HepG2 (cell line): ENCODE data around the gene FOXL3. TPM values are rescaled to one million over a fixed set of nuclear protein-coding genes. Genes with fewer than 3 reads are reported as not detected.

ENCODE experiments used
- AGO2 ChIP-seq: fragments of 200-400 bp; formaldehyde crosslinking; optimal IDR thresholded peaks from 2 replicates; pipeline ENCODE3; 2017; ENCODE audit warnings: mild to moderate bottlenecking, low read depth, low read length, moderate library complexity
- CBX5 ChIP-seq: sonication (generic); formaldehyde crosslinking; IDR thresholded peaks from 2 replicates; pipeline ENCODE4 v1.4.0; 2020; ENCODE audit warnings: missing genetic modification reagents, borderline replicate concordance
- ETV5 ChIP-seq: IDR thresholded peaks from 2 replicates; pipeline ENCODE4 v1.6.1; 2018; ENCODE audit warnings: missing biosample characterization, missing genetic modification reagents, inconsistent platforms, borderline replicate concordance
- GLI4 ChIP-seq: sonication (generic); formaldehyde crosslinking; IDR thresholded peaks from 2 replicates; pipeline ENCODE4 v1.5.1; 2020; ENCODE audit warnings: missing genetic modification reagents, mild to moderate bottlenecking, moderate library complexity, borderline replicate concordance
- HNRNPLL ChIP-seq: fragments of 200-400 bp; formaldehyde crosslinking; IDR thresholded peaks from 2 replicates; pipeline ENCODE4 v1.6.1; 2017; ENCODE audit warnings: mild to moderate bottlenecking, low read depth, low read length; ENCODE audit not compliant: poor library complexity, severe bottlenecking
- KAT8 ChIP-seq: IDR thresholded peaks from 2 replicates; pipeline ENCODE4 v1.6.1; 2016; ENCODE audit warnings: missing genetic modification reagents, missing compliant biosample characterization
- PLRG1 ChIP-seq: fragments of 450-650 bp; conservative IDR thresholded peaks from 2 replicates; pipeline ENCODE4 v1.6.1; 2016
- POGZ ChIP-seq: sonication (generic); formaldehyde crosslinking; IDR thresholded peaks from 2 replicates; pipeline ENCODE4 v1.4.0; 2020; ENCODE audit warnings: mild to moderate bottlenecking, missing genetic modification reagents
- SIX1 ChIP-seq: sonication (generic); formaldehyde crosslinking; IDR thresholded peaks from 2 replicates; pipeline ENCODE4 v1.4.0; 2020; ENCODE audit warnings: missing genetic modification reagents, borderline replicate concordance
- SOX6 ChIP-seq, 2 experiments: fragments of 450-650 bp in 1 of 2; sonication (generic) in 1 of 2; formaldehyde crosslinking in 1 of 2; IDR thresholded peaks; 2 replicates each; pipeline versions ENCODE4 v1.4.0 to v1.6.1; 2017 to 2020; ENCODE audit warnings: antibody characterized with exemption in 1 of 2, mild to moderate bottlenecking in 1 of 2, missing genetic modification reagents in 1 of 2
- THYN1 ChIP-seq: sonication (generic); formaldehyde crosslinking; IDR thresholded peaks from 2 replicates; pipeline ENCODE4 v1.8.1; 2023; ENCODE audit warnings: low read depth, mild to moderate bottlenecking, moderate library complexity, missing genetic modification reagents, borderline replicate concordance
- WIZ ChIP-seq: sonication (generic); formaldehyde crosslinking; IDR thresholded peaks from 2 replicates; pipeline ENCODE4 v1.5.1; 2020; ENCODE audit warnings: mild to moderate bottlenecking, missing genetic modification reagents
- ZNF547 ChIP-seq: sonication (generic); formaldehyde crosslinking; IDR thresholded peaks from 2 replicates; pipeline ENCODE4 v1.5.1; 2020; ENCODE audit warnings: mild to moderate bottlenecking, missing genetic modification reagents
- ZNF556 ChIP-seq: sonication (generic); formaldehyde crosslinking; IDR thresholded peaks from 2 replicates; pipeline ENCODE4 v1.4.0; 2020; ENCODE audit warnings: mild to moderate bottlenecking, missing genetic modification reagents, borderline replicate concordance
- ZNF614 ChIP-seq: IDR thresholded peaks from 2 replicates; pipeline ENCODE4 v1.6.1; 2018; ENCODE audit warnings: missing biosample characterization, missing genetic modification reagents, inconsistent platforms, borderline replicate concordance
- ZNF891 ChIP-seq: sonication (generic); formaldehyde crosslinking; IDR thresholded peaks from 2 replicates; pipeline ENCODE4 v1.5.0; 2020; ENCODE audit warnings: mild to moderate bottlenecking, missing genetic modification reagents
- polyA plus RNA-seq, 8 experiments: library from polyadenylated mRNA; depleted of rRNA in 3 of 8; stranded (reverse) in 7 of 8; unstranded in 1 of 8; fragments of >200 nt; fragmentation: Illumina TruSeq in 4 of 8; extraction: Trizol in 4 of 8; gene quantifications; 2 replicates each; pipeline versions ENCODE4 v1.2.1 to v1.2.3, GENCODE V29; 2011 to 2016; ENCODE audit warnings: low read depth in 4 of 8, missing spikeins in 1 of 8, mixed read lengths in 1 of 8; ENCODE audit not compliant: insufficient read depth in 1 of 8
- total RNA-seq, 5 experiments: library from RNA; depleted of rRNA; stranded (reverse); fragments of >200 nt; fragmentation: Illumina TruSeq; extraction: Trizol; gene quantifications; 2 replicates each; pipeline ENCODE4 v1.2.3, GENCODE V29; 2016; ENCODE audit warnings: low read depth in 1 of 5
- TF ChIP-seq, protein P1 (sequence below): sonication (generic); formaldehyde crosslinking; conservative IDR thresholded peaks from 2 replicates; pipeline ENCODE4 v1.4.0; 2020; ENCODE audit warnings: missing genetic modification reagents
- TF ChIP-seq, protein P2 (sequence below), 2 experiments: sonication (generic) in 1 of 2; formaldehyde crosslinking in 1 of 2; IDR thresholded peaks; 2 replicates each; pipeline versions ENCODE4 v1.4.0 to v1.6.1; 2018 to 2020; ENCODE audit warnings: missing genetic modification reagents in 2 of 2, borderline replicate concordance in 1 of 2, low read depth in 1 of 2, mild to moderate bottlenecking in 1 of 2, missing biosample characterization in 1 of 2
- TF ChIP-seq, protein P3 (sequence below): sonication (generic); formaldehyde crosslinking; IDR thresholded peaks from 2 replicates; pipeline ENCODE4 v1.4.0; 2020; ENCODE audit warnings: missing genetic modification reagents, borderline replicate concordance
- TF ChIP-seq, protein P4 (sequence below): sonication (generic); formaldehyde crosslinking; IDR thresholded peaks from 2 replicates; pipeline ENCODE4 v1.5.0; 2020; ENCODE audit warnings: missing genetic modification reagents

The FOXL3 gene
- total and polyA plus RNA-seq, 2 of the 13 experiments (the other 11 are each of a cell fraction or from before 2014, with no cell fraction given): not detected

DNA sequence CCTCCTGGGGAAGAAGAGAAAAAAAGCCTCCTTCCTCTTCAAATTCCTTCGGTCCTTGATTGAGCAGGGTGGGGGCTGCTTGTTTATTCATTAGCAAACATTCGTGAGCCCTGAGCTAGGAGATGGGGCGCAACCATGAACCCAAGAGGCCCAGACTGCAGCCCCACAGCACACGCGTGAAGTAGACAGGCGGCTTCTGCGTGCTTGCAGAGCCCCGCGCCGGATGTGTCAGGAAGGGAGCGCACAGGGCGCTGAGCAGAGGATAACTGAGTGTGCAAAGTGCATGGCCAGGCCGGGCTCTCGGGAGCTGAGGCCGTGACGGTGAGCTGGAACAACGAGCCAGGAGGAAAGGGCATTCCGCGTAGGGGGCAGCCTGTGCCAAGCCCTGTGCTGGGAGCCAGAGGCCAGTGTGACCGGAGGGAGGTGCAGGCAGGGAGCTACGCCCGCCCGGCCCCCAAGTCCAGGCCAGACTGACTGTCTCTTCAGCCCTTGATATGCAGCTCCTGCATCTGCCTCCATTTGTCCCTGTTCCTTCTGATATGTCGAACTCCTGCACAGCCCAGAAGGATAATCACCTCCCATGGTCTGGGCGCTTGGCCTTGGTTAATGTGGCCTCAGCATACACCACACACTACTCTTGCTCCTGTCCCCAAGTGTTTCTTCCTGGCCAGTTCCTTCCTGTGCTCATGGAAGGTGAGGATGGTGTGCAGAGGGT, 4.6 kb downstream of the FOXL3 start (continued):
- TF ChIP-seq, protein P1, sequence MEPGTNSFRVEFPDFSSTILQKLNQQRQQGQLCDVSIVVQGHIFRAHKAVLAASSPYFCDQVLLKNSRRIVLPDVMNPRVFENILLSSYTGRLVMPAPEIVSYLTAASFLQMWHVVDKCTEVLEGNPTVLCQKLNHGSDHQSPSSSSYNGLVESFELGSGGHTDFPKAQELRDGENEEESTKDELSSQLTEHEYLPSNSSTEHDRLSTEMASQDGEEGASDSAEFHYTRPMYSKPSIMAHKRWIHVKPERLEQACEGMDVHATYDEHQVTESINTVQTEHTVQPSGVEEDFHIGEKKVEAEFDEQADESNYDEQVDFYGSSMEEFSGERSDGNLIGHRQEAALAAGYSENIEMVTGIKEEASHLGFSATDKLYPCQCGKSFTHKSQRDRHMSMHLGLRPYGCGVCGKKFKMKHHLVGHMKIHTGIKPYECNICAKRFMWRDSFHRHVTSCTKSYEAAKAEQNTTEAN (CRISPR knock-in tag): peak; percentile 99
- peak; percentile 56; the same call in 1 of the 2 replicates for TF ChIP-seq ZNF556 (CRISPR knock-in tag)
- no peak for TF ChIP-seq ZNF614 (CRISPR knock-in tag)
- TF ChIP-seq KAT8 (CRISPR knock-in tag): no peak
- TF ChIP-seq, protein P2, sequence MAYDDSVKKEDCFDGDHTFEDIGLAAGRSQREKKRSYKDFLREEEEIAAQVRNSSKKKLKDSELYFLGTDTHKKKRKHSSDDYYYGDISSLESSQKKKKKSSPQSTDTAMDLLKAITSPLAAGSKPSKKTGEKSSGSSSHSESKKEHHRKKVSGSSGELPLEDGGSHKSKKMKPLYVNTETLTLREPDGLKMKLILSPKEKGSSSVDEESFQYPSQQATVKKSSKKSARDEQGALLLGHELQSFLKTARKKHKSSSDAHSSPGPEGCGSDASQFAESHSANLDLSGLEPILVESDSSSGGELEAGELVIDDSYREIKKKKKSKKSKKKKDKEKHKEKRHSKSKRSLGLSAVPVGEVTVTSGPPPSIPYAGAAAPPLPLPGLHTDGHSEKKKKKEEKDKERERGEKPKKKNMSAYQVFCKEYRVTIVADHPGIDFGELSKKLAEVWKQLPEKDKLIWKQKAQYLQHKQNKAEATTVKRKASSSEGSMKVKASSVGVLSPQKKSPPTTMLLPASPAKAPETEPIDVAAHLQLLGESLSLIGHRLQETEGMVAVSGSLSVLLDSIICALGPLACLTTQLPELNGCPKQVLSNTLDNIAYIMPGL (CRISPR knock-in tag; IDR thresholded peaks at IDR 0.05; ENCODE audit: borderline replicate concordance in 1 of 2, low read depth in 1 of 2): 0 out of 4 replicates have a peak, but pooled peaks of 1 of the 2 experiments have one; percentile 28
- TF ChIP-seq, protein P3, sequence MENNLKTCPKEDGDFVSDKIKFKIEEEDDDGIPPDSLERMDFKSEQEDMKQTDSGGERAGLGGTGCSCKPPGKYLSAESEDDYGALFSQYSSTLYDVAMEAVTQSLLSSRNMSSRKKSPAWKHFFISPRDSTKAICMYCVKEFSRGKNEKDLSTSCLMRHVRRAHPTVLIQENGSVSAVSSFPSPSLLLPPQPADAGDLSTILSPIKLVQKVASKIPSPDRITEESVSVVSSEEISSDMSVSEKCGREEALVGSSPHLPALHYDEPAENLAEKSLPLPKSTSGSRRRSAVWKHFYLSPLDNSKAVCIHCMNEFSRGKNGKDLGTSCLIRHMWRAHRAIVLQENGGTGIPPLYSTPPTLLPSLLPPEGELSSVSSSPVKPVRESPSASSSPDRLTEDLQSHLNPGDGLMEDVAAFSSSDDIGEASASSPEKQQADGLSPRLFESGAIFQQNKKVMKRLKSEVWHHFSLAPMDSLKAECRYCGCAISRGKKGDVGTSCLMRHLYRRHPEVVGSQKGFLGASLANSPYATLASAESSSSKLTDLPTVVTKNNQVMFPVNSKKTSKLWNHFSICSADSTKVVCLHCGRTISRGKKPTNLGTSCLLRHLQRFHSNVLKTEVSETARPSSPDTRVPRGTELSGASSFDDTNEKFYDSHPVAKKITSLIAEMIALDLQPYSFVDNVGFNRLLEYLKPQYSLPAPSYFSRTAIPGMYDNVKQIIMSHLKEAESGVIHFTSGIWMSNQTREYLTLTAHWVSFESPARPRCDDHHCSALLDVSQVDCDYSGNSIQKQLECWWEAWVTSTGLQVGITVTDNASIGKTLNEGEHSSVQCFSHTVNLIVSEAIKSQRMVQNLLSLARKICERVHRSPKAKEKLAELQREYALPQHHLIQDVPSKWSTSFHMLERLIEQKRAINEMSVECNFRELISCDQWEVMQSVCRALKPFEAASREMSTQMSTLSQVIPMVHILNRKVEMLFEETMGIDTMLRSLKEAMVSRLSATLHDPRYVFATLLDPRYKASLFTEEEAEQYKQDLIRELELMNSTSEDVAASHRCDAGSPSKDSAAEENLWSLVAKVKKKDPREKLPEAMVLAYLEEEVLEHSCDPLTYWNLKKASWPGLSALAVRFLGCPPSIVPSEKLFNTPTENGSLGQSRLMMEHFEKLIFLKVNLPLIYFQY (CRISPR knock-in tag): no peak
- 0 out of 2 replicates have a peak, but pooled peaks have one; percentile 21 for TF ChIP-seq CBX5 (CRISPR knock-in tag)
- TF ChIP-seq ETV5 (CRISPR knock-in tag): peak; percentile 80; the same call in 1 of the 2 replicates
- TF ChIP-seq WIZ (CRISPR knock-in tag): no peak
- TF ChIP-seq ZNF547: 0 out of 2 replicates have a peak, but pooled peaks have one; percentile 25
- peak; percentile 46; the same call in 1 of the 2 replicates for TF ChIP-seq POGZ (CRISPR knock-in tag)
- peak; percentile 68; the same call in 1 of the 2 replicates for TF ChIP-seq ZNF891 (CRISPR knock-in tag)
- TF ChIP-seq SIX1 (CRISPR knock-in tag): no peak
- TF ChIP-seq GLI4 (CRISPR knock-in tag): no peak
- no peak for TF ChIP-seq THYN1 (CRISPR knock-in tag)
- TF ChIP-seq HNRNPLL: peak; percentile 69
- TF ChIP-seq, protein P4, sequence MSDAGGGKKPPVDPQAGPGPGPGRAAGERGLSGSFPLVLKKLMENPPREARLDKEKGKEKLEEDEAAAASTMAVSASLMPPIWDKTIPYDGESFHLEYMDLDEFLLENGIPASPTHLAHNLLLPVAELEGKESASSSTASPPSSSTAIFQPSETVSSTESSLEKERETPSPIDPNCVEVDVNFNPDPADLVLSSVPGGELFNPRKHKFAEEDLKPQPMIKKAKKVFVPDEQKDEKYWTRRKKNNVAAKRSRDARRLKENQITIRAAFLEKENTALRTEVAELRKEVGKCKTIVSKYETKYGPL: no peak
- no peak for TF ChIP-seq PLRG1
- no peak for TF ChIP-seq SOX6 (IDR thresholded peaks at IDR 0.05)
- TF ChIP-seq SOX6 (CRISPR knock-in tag; IDR thresholded peaks at IDR 0.05): 0 out of 2 replicates have a peak, but pooled peaks have one; percentile 28
- TF ChIP-seq AGO2: no peak
